ENCODE results near the gene APOF.
A peak's percentile ranks its signal among the peaks of the same experiment; 100 is the strongest.
"Not testable (repeated sequence)": the region's sequence is repeated elsewhere in the genome, so short reads cannot be mapped to it uniquely, and the experiment has no call there.

Gene APOF, protein sequence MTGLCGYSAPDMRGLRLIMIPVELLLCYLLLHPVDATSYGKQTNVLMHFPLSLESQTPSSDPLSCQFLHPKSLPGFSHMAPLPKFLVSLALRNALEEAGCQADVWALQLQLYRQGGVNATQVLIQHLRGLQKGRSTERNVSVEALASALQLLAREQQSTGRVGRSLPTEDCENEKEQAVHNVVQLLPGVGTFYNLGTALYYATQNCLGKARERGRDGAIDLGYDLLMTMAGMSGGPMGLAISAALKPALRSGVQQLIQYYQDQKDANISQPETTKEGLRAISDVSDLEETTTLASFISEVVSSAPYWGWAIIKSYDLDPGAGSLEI

DNA sequence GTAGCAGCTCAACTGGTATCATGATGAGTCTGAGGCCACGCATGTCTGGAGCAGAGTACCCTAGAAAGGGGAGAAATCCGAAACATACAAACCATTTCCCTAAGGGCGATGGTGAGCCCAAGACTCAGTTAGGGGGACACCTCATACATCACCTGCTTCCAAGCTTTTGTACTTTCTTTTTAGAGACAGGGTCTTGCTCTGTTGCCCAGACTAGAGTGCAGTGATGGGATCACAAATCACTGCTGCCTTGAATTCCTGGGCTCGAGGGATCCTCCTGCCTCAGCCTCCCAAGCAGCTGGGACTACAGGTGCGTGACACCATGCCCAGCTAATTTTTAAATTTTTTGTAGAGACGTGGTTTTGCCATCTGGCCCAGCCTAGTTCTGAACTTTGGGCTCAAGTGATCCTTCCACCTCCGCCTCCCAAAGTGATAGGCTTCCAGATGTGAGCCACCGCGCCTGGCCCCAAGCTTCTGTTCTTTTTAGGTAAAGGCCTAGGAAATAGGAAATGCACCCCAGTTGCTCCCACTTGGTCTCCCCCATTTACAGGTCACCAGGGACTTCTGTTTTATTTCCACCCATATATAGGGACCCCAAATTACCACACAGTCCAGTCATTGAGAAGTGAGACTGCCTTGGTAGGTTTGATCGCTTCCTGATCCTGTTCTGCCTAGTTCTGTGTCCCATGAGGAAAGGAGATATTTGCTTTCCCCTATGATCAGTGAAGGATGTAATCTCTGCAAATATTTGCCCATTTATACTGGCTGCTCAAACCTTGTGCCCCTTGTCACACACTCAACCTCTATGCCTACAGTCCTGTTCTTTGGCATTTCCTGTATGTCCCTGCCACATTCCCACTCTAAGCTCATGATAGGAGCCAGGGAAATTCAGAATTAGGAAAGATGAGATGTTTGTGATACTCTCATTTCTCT, at the start of gene APOF:
TSS of gene APOF (minus strand) at position 728 of the 930 bp plus-strand sequence. CDS start at position 616, 112 bp downstream.
- no peak for DNase-seq

DNA sequence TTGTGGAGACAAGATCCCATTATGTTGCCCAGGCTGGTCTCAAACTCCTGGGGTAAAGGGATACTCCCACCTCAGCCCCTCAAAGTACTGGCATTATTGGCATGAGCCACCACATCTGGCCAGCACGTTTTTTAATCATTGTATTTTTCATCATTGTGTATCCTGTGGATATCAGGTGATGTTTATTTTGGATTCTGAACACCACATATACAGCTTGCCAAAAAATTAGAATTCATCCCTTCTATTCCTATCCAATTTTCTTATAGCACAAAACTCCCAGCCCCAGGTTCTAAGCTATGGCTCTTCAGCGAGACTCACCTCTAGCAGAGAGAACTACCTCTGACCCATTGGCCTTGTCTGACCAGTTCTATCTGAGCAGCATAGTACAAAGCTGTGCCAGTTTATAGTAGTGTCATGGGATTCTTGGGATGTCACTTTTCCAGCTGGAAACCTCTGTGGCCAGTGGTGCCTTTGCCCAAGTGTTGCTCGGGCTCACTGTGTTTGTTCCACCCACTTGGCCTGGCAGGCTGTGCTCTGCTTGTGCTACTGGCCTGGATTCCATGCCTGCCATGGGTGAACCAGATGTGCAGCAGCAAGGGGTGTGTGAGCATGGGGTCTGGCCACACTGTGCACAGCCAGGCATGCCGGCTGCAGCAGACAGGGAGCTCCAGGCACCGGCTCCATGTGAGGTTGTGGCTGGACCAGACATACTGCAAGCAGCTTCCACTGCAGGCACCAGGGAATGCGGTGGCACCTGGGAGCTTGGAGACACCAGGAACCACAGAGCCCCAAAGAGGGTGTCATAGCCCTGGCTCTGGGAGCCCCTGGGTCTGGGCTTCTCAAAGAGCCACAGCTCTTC, 49.4 kb upstream of the APOF start:
- DNase-seq: peak in 1 of 14 donors; percentile 1

DNA sequence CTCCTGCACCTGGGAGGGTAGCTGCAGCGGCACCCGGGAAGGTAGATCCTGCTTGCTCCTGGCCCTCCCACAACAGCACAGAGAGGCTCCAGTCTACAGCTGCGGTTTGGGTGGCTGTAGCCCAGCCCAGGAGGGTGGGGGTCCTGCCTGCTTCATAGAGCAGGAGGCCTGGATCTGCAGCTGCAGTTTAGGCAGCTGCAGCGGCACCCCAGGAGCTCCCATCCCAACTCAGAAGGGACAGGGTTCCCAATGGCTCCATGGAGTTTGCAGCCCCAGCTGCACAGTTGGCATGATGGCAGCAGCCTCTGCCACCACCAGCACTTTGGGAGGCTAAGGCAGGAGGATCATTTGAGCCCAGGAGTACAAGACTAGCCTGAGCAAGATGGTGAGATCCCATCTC, 48.1 kb upstream of the APOF start:
- no peak for DNase-seq

DNA sequence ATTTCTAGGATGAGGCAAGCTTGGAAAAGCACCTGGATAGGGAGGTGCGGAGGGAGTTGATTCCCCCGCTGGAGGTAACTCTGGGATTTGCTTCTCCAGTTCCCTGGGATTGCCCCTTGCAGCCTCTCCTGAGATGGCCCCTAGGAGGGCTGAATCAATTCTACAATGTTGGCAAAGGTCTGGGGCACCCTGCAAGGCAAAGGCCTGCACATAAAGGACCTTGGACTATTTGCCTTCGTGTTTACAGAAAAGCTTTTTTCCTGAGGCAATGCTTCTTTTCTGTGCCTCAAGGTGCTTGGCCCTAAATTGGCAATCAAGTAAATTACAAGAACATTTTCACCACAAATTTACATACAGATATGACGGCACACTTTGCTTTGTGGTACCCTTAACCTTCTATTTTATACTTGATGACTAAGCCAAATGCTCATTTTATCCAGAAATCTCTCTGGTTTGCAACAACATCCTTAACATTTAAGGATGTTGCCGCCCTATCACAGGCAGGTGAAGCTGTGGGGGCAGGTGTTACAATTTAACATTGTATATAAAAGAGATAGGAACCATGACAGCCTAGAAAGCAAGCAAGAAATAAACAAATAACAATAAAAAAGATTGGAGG, 46.3 kb upstream of the APOF start:
- DNase-seq: no peak

DNA sequence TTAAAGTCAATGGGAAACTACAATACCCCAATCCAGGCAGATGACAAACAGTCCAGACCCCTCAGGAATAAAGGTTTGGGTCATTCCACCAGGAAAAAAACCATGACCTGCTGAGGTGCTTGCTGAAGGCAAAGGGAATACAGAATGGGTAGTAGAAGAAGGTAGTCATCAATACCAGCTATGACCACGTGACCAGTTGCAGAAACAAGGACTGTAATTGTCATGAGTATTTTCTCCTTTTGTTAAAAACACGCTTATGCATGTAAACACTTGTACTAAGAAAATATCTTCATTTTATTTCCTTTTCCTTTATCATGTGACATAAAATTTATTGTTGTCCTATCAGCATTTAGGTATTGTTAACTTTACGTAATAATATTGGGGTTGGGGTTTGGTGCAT, 41.6 kb upstream of the APOF start:
- not testable (repeated sequence) for DNase-seq

DNA sequence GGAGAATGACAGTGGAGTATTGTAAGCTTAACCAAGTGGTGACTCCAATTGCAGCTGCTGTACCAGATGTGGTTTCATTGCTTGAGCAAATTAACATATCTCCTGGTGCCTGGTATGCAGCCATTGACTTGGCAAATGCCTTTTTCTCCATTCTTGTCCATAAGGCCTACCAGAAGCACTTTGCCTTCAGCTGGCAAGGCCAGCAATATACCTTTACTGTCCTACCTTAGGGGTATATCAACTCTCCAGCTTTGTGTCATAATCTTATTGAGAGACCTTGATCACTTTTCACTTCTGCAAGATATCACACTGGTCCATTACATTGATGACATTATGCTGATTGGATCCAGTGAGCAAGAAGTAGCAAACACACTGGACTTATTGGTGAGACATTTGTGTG, 39.0 kb upstream of the APOF start:
- not testable (repeated sequence) for DNase-seq

DNA sequence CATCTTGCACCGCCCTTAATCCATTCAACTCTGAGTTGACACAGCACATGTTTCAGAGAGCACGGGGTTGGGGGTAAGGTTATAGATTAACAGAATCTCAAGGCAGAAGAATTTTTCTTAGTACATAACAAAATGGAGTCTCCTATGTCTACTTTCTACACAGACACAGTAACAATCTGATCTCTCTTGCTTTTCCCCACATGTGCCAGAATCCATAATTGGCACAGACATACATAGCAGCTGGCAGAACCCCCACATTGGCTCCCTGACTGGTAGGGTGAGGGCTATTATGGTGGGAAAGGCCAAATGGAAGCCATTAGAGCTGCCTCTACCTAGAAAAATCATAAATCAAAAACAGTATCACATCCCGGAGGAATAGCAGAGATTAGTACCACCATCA, 38.5 kb upstream of the APOF start:
- not testable (repeated sequence) for DNase-seq

DNA sequence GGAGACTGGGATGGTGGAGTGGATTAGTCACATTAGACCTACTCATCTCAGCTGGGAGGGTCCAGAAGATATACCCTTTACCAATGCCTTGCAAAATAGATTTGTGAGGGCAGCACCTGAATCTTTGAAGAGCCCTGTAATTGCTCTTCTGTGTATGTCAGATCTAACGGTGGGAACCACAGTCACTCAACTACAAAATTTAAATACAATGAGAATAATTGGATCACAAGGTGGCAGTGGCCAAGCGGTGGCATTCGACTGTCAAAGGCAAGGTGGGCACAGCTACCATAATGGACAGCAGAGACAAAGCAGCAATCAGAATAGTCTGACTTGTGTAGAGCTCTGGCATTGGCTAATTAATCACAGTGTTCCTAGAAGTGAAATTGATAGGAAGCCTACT, 36.8 kb upstream of the APOF start:
- not testable (repeated sequence) for DNase-seq

DNA sequence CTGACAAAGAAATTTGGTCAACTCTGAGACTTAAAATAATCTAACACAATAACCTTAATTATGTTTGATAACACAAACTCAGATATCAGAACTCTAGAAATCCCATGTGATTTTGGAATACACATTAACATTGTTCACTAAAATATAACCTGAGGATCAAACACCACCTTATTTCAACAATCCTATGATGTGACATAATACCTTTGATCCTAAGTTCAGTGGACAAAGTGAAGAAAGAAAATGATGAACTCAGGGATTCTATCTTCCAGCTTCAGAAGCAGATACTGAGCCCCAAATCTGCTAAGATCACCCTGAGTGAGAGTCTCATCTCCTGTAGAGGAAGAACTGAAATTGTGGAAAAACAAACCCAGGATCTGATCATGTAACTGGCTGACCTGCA, 35.7 kb upstream of the APOF start:
- no peak for DNase-seq

DNA sequence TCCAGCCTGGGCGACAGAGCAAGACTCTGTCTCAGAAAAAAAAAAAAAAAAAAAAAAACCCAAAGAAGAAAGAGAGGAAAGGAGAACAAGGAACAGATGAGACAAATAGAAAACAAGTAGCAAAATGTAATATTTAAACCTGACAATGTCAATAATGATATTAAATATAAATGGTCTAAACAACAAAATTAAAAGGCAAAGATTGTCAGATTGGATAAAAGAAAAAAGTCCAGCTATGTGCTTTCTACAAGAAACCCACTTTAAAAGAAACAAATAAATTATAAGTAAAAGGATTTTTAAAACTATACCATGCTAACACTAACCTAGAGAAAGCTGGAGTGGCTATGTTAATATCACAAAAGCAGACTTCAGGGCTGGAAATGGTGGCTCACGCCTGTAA, 29.7 kb upstream of the APOF start:
- no peak for DNase-seq

DNA sequence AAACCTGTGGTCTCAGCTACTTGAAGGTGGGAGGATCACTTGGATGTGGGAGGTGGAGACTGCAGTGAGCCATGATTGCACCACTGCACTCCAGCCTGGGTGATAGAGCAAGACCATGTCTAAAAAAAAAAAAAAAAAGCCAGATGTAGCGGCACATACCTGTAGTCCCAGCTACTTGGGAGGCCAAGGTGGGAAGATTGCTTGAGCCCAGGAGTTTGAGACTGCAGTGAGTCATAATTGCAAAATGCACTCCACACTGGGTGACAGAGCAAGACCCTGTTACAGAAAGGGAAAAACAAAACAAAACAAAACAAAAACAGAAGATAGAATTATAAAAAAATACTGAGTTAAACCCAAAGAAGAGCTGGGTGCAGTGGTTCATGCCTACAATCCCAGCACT, 29.1 kb upstream of the APOF start:
- no peak for DNase-seq

DNA sequence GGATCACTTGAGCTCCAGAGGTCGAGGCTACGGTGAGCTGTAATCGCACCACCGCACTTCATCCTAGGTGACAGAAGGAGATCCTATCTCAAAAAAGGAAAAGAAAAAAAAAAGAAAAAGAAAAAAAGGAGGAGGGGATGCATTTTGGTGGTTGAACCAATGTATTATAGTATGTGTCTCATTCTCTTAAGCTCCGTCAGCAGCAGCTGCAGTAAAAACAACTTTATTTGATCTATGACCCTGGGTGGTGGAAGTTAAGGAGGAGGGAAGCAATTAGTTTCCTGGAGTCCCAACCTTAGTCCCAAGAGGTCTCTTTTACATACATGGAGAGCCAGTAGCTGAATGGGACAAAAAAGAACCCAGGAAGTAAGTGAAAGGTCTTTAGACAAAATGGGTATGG, 26.8 kb upstream of the APOF start:
- DNase-seq: no peak

DNA sequence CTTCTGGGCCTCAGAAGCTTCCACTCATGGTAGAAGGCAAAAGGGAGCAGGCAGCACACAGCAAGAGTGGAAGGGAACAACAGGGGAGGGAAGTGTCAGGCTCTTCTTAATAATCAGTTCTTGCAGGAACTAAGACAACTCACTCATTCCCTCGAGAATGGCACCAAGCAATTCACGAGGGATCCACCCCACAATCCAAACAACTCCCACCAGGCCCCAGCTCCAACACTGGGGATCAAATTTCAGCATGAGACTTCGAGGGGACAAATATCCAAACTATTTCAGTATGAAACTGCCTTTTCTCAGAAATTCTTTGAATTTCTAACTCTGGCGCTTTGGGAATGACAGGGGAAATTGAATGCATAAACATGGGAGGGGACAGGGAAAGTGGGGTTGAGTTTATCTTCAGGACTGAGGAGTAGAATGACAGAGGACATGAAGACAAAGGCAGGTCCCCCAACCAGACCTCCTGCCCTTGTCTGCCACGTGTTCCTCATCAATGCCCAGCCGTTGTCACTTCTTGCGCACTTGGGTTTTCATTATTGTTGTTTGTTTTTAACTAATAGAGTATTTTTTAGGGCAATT, 24.6 kb upstream of the APOF start:
- DNase-seq: no peak

DNA sequence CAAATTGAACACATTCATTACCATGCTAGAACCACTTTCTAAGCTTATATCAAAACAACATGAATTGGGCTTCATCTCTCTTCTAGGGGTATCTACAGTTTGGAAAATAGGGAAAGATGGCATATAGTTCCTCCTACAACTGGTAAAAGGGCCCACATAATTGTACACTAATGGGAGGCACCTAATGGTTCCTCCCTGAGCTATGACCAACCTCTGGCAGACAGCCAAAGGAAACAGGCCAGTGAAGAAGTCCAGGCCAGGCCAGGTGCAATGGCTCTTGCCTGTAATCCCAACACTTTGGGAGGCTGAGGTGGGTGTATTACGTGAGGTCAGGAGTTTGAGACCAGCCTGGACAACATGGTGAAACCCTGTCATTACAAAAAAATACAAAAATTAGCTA, 23.2 kb upstream of the APOF start:
- no peak for DNase-seq

DNA sequence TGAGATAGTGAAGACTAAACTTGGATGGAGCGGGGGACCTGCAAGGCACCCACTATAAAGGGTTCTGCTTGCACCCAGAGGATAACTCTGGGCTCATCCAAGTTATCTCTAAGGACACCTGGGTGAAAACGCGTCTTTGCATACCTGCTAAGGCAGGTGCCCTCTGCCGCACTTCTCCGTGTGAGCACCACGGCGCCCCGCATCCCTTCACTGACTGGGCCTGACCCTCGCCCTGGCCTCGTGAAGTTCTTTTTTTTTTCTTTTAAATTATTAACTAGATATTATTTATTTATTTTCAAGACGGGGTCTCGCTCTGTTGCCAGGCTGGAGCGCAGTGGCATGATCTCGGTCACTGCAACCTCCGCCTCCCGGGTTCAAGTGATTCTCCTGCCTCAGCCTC, 20.0 kb upstream of the APOF start:
- DNase-seq: no peak

DNA sequence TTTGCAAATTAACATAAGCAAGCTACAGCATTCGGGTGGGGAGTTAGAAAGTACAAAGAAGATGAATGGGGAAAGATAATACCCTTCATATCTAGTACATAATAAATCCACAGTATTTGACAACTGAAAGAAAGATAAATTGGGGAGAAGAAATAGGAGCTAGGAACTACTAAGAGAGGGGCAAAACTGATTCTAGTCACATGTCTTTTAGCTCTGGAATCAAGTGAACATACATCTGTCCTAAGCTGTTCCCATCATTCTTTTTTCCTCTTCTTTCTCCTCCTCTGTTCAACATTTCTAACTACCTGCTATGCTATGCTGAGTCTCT, 15.3 kb upstream of the APOF start:
- DNase-seq: no peak

DNA sequence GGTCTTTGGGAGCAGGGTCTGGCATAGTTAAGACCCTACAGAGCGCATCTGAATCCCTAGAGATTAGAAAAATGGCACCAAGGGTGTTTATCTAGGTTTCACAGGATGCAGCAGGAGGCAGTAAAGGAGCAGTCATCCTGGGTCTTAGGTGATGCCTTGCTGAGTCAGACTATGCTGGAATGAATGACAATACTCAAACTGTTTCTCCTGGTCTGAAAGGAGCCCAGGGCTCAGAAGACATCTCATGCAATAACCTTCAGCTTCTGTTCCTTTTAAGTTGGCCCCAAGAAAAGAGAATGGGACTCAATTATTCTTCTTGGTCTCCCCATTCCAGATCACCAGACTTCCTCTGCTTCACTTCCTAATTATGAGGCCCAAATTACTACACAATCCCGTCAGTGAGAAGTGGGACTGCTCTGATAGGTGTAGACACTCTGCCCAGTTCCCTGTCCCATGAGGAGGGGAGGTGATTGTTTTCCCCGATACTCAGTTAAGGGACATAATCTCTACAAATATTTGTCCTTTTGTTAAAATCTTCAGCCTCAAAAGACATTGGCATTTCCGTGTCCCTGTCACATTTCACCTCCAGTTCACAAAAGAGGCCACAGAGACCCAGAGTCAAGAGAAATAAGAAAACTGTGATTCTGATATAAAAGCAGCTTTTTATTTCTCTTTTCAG, 14.8 kb upstream of the APOF start:
- no peak for DNase-seq

DNA sequence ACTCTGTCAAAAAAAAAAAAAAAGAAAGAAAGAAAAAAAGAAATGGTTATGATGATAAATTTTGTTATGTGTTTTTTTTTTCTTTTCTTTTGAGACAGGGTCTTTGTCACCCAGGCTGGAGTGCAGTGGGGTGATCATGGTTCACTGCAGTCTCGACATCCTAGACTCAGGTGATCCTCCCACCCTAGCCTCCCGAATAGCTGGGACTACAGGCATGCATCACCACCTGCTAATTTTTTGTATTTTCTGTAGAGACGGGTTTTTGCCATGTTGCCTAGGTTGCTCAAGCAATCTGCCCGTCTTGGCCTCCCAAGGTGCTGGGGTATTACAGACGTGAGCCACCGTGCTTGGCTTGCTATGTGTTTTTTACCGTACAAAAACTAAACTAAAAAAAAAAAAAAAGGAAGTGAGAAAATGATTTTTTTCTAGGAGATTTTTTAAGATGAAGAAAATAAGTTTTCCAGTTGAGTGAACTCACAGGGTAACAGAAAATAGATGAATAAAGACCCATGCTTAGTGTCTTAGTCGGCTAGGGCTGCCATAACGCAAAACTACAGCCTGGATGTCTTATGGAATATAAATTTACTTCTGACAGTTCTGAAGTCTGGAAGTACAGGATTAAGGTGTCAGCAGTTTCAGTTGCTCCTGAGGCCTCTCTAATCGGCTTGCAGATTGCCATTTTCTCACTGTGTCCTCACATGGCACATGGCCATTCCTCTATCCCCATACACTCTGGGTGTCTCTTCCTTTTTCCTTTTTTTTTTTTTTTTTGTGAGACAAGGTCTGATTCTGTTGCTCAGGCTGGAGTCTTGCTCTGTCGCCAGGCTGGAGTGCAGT, 13.2 kb upstream of the APOF start:
- DNase-seq: no peak

DNA sequence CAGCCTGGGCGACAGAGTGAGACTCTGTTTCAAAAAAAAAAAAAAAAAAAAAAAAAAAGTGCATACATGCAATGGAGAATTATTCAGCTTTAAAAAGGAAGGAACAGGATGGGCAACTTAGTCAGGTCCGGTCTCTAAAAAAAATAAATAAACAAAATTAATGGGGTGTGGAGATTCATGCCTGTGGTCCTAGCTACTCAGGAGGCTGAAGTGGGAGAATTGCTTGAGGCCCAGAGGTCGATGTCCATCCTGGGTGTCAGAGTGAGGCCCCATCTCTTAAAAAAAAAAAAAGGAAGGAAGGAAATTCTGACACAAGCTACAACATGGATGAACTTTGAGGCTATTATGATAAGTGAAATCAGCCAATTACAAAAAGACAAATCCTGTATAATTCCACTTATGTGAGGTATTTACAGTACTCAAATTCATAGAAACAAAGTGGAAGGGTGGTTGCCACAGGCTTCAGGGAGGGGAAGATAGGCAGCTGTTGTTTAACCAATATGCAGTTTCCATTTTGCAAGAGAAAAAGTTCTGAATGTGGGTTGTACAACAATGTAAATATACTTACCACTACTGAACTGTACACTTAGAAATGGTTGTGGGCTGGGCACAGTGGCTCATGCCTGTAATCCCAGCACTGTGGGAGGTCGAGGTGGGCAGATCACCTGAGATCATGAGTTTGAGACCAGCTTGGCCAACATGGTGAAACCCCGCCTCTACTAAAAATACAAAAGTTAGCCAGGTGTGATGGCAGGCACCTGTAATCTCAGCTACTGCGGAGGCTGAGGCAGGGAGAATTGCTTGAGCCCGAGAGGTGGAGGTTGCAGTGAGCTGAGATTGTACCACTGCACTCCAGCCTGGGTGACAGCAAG, 12.3 kb upstream of the APOF start:
- no peak for DNase-seq

DNA sequence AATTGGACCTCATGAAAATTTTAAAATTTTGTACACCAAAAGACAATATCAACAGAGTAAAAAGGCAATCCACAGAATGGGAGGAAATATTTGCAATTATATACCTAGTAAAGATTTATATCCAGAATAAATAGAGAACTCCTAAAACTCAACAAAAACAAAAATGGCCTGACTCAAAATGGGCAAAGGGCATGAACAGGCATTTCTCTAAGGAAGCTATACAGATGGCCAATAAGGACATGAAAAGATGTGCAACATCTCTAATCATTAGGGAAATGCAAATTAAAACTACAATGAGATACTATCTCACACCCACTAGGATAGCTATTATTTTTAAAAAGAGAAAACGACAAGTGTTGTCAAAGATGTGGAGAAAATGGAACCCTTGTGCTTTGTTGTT, 10.9 kb upstream of the APOF start:
- DNase-seq: no peak
